C4-2B (cell line): ENCODE results near the gene CCN2.

Experiments
- H3K27ac ChIP-seq: fragments of 450-650 bp; 2 replicates; pipeline ENCODE4 v1.5.1; 2017
- CTCF ChIP-seq: fragments of 450-650 bp; conservative IDR thresholded peaks from 2 replicates; pipeline ENCODE4 v1.5.1; 2017; ENCODE audit warnings: mild to moderate bottlenecking
- ZFX ChIP-seq: fragments of 450-650 bp; IDR thresholded peaks from 2 replicates; pipeline ENCODE4 v1.6.1; 2017

Gene CCN2

DNA sequence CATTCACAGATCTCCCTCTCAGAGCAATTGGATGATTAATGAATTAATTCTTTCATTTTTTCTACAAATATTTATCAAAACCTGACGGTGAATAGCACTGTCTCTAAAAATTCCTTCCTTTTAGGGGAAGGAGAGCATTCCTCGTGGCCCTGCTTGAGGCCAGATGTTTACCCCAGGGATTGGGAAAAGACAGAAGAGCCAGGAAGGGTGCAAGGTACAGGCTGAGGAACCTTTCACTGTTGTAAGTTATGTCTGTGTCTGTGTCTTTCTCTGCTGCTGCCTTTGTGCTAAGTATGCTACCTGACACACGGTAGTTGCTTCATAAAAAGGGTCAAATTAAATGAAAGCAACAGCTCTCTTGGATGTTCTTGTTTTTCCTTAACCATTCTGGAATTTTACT lies 27.4 kb upstream of the CCN2 start:
- no peak for TF ChIP-seq ZFX
- TF ChIP-seq CTCF = no peak
- no peak overlapping the region for H3K27ac ChIP-seq

DNA sequence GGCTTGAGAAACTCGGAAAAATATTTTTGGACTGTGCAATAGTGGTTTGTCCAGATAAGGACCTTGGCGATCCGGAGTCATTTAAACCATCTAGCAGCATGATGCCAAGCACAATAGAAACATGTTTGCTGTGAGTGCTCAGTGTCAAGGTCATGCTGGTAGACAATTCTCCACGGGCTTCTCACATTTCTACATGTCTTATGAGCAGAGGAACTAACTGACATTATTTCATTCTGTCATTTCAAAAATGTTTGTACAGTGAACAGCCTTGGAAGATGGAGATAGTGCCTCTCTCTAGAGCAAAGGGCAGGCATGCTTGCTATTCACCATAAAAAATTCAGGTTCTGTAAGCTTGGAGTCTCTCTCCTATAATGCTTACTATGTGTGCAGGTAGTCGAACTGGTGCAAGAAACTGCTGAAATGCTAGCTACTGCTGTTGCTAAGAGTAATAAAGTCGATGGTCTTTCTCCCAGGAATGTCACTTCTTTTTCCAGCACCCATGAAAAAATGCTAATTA lies 25.4 kb upstream of the CCN2 start:
- TF ChIP-seq ZFX (no peak), CTCF (no peak)
- no peak overlapping the region for H3K27ac ChIP-seq

GRCh38 chr6:131972741-131973140 lies 21.6 kb upstream of the CCN2 start:
- TF ChIP-seq ZFX (no peak), CTCF (no peak)
- no peak overlapping the region for H3K27ac ChIP-seq

GRCh38 chr6:131970076-131970859 lies 19.1 kb upstream of the CCN2 start:
- no peak for TF ChIP-seq CTCF

GRCh38 chr6:131968656-131969055 lies 17.5 kb upstream of the CCN2 start:
- TF ChIP-seq CTCF = no peak
- no peak for TF ChIP-seq ZFX

More at GRCh38 chr6:131970076-131970859, 19.1 kb upstream of the CCN2 start:
- H3K27ac ChIP-seq = no peak overlapping the region

DNA sequence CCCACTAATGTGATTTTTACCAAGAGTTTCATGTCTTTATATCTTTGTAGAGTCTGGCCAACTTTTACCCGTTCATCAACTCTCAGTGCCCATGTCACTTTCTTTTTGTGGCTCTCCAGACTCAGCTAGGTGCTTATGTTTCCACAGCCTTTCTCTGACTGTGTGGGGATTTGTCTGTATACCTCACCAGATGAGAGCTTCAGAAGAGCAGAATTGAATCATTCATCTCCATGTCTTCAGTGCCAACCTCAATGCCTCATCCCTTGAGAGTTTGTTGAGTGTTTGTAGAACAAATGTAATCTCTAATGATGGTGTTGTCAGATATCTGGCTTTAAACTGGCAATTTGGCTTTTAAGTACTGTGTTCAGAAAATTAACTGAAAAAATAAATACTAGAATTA lies 16.8 kb upstream of the CCN2 start:
- no peak for TF ChIP-seq CTCF
- TF ChIP-seq ZFX = no peak
- H3K27ac ChIP-seq = no peak overlapping the region

More at GRCh38 chr6:131968656-131969055, 17.5 kb upstream of the CCN2 start:
- H3K27ac ChIP-seq = no peak overlapping the region

- H3K27ac ChIP-seq = no peak overlapping the region
- TF ChIP-seq ZFX = no peak
- no peak for TF ChIP-seq CTCF
Observed at GRCh38 chr6:131966443-131966842, 15.3 kb upstream of the CCN2 start.
